ENCODE data around the gene SREK1IP1.

GRCh38 chr5:64680289-64680688 lies 88.2 kb downstream of the SREK1IP1 start:
- no peak for TF ChIP-seq EP300 (IDR thresholded peaks at IDR 0.05)
- TF ChIP-seq, protein P1, sequence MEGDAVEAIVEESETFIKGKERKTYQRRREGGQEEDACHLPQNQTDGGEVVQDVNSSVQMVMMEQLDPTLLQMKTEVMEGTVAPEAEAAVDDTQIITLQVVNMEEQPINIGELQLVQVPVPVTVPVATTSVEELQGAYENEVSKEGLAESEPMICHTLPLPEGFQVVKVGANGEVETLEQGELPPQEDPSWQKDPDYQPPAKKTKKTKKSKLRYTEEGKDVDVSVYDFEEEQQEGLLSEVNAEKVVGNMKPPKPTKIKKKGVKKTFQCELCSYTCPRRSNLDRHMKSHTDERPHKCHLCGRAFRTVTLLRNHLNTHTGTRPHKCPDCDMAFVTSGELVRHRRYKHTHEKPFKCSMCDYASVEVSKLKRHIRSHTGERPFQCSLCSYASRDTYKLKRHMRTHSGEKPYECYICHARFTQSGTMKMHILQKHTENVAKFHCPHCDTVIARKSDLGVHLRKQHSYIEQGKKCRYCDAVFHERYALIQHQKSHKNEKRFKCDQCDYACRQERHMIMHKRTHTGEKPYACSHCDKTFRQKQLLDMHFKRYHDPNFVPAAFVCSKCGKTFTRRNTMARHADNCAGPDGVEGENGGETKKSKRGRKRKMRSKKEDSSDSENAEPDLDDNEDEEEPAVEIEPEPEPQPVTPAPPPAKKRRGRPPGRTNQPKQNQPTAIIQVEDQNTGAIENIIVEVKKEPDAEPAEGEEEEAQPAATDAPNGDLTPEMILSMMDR (IDR thresholded peaks at IDR 0.05), result no peak
